Neural crest cell (in vitro differentiated cells): ENCODE data around the gene PCED1B. TPM values are rescaled to one million over a fixed set of nuclear protein-coding genes. Genes with fewer than 3 reads are reported as not detected.

Experiments used
- DNase-seq: peaks from one replicate; pipeline ENCODE4 v3.0.0; 2021; ENCODE audit warnings: low read depth, mixed read lengths, low spot score
- H3K27ac Mint-ChIP-seq: one replicate; pipeline ENCODE4 v1.8.0; 2021; ENCODE audit warnings: mild to moderate bottlenecking, mixed read lengths; ENCODE audit not compliant: unreplicated experiment
- H3K27me3 Mint-ChIP-seq: 2 replicates; pipeline ENCODE4 v1.8.0; 2021; ENCODE audit warnings: low read depth, mild to moderate bottlenecking, mixed read lengths
- H3K36me3 Mint-ChIP-seq: 2 replicates; pipeline ENCODE4 v1.8.0; 2021; ENCODE audit warnings: low read depth, mild to moderate bottlenecking, mixed read lengths
- H3K4me1 Mint-ChIP-seq: 2 replicates; pipeline ENCODE4 v1.8.0; 2021; ENCODE audit warnings: mixed read lengths
- H3K4me3 Mint-ChIP-seq: one replicate; pipeline ENCODE4 v1.8.0; 2021; ENCODE audit warnings: mild to moderate bottlenecking, mixed read lengths
- H3K9me3 Mint-ChIP-seq: 2 replicates; pipeline ENCODE4 v1.8.0; 2021; ENCODE audit warnings: mixed read lengths
- total RNA-seq: library from RNA; stranded (reverse); gene quantifications from 2 replicates; pipeline ENCODE4 v1.2.1, GENCODE V29; 2021
- TF ChIP-seq, protein P1 (sequence below): fragments of 200-600 bp; sonication (generic); conservative IDR thresholded peaks from 2 replicates; pipeline ENCODE4 v1.5.0; 2021; ENCODE audit warnings: antibody characterized with exemption, mild to moderate bottlenecking

PCED1B gene
- total RNA-seq, 1 donor from 2014 or later, result 0.47 TPM

DNA sequence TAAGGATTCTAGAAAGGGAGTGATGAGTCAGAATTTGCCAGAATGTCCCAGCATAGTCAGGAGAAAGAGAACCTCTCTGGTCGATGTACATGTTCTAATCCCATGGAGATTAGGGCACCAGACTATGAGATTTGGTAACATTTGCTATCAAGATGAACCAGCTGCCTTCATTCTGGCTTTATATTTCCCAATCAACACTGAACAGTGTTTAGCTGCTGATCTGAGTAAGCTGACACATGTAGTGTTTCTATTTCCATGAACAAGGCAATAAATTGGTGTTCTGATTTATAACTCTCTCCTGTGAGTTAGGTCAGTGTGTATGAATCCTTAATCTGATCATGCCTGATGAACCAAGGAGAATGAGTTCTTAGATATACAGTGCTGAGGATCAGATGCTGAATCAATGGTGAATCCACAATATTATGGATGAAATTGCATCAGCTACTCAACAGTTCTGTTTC is 158.4 kb downstream of the PCED1B start:
- Mint-ChIP-seq H3K36me3 (no peaks in the 10 kb centered on the region), H3K4me1 (no peaks in the 10 kb centered on the region), H3K27me3 (no peaks in the 10 kb centered on the region), H3K4me3 (no peak overlapping the region), H3K27ac (no peak overlapping the region), H3K9me3 (peaks cover 9% of the 10 kb centered on the region)
- DNase-seq, result no peak
- TF ChIP-seq, protein P1, sequence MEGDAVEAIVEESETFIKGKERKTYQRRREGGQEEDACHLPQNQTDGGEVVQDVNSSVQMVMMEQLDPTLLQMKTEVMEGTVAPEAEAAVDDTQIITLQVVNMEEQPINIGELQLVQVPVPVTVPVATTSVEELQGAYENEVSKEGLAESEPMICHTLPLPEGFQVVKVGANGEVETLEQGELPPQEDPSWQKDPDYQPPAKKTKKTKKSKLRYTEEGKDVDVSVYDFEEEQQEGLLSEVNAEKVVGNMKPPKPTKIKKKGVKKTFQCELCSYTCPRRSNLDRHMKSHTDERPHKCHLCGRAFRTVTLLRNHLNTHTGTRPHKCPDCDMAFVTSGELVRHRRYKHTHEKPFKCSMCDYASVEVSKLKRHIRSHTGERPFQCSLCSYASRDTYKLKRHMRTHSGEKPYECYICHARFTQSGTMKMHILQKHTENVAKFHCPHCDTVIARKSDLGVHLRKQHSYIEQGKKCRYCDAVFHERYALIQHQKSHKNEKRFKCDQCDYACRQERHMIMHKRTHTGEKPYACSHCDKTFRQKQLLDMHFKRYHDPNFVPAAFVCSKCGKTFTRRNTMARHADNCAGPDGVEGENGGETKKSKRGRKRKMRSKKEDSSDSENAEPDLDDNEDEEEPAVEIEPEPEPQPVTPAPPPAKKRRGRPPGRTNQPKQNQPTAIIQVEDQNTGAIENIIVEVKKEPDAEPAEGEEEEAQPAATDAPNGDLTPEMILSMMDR, result no peak

DNA sequence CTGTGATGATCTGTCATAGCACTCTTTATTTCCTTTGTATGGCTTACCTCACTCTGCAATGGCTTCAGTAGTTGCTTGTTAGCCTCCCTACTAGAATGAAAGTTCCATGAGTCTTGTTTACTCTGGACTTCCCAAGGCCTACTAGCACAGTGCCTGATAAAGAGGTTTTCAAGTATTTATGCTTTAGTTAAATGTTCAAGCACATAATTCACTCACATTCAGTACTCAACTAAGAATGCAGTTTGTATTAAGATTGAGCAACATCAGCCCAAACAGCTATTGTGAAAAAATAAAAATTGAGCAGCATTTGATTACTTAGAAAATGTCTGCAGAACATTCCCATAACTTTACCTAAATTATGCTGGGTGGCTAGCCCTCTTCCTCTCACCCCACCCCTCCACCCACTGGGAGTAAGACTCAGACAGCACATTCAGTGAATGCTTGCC is 159.3 kb downstream of the PCED1B start:
- Mint-ChIP-seq H3K9me3 (peaks cover 9% of the 10 kb centered on the region), H3K27me3 (no peaks in the 10 kb centered on the region), H3K36me3 (no peaks in the 10 kb centered on the region), H3K4me3 (no peak overlapping the region), H3K27ac (no peak overlapping the region), H3K4me1 (no peaks in the 10 kb centered on the region)
- TF ChIP-seq, protein P1, result no peak
- DNase-seq, result no peak

DNA sequence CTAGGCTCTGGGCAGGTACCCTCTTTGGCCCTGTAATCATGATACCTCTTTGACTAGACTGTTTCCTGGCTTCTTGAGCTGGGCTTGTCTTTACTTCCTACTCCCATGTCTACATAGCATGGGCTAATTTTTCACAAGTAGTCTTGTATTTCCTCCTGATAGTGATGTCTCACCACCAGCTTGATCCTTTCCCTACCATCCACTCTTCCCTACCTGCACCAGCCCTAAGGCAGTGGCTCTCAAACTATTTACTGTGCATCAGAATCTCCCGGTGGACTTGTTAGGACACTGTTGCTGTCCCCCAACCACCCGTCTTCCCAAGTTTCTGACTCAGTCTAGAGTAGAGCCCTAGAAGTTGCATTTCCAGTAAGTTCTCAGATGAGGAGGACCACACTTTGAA is 163.0 kb downstream of the PCED1B start:
- DNase-seq, result no peak
- Mint-ChIP-seq H3K36me3 (no peaks in the 10 kb centered on the region), H3K4me1 (no peaks in the 10 kb centered on the region), H3K27me3 (no peaks in the 10 kb centered on the region), H3K4me3 (no peak overlapping the region), H3K9me3 (peaks cover 5% of the 10 kb centered on the region), H3K27ac (no peak overlapping the region)
- TF ChIP-seq, protein P1, result no peak

DNA sequence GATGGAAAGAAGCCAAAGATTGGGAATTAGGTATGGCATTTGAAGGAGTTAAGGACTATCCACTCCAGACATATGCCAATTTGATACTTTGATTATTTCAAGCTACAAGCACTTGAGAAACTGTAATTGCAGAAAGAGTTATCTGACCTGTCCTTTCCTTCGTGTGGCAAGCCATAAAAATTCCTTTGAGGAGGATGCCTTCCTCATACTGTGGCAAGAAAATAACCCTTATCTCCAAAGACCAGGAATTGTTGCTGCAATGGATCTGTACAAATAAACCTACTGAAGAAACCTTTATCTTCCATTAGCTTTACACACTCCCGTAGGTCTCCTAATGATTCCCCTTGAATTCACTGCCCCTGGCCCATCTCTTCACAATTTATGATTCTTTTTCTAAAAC is 165.4 kb downstream of the PCED1B start:
- H3K36me3 Mint-ChIP-seq, result no peaks in the 10 kb centered on the region
- no peak for DNase-seq
- TF ChIP-seq, protein P1, result no peak
- peaks cover 5% of the 10 kb centered on the region for H3K9me3 Mint-ChIP-seq
- H3K27ac Mint-ChIP-seq, result no peak overlapping the region
- H3K4me3 Mint-ChIP-seq, result no peak overlapping the region
- H3K4me1 Mint-ChIP-seq, result no peaks in the 10 kb centered on the region
- no peaks in the 10 kb centered on the region for H3K27me3 Mint-ChIP-seq

DNA sequence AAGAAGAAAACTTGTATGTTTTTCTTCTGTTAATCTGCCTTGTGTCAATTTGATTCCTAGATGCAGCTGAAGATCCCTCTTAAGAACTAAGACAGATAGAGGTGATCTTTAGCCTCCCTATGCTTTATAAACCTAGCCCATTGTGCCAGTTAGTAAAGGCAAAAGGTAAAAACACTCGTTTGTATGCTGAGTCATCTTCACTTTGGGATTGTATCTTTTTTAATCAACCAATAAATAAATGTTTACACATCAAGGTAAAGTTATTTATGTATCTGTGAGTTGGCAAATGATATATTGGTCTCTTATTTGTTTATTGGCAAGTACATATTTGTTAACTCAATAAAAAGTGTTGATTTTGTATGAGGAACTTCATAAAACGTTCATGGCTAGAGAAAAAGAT is 166.2 kb downstream of the PCED1B start:
- H3K27ac Mint-ChIP-seq, result no peak overlapping the region
- no peak for DNase-seq
- H3K4me3 Mint-ChIP-seq, result no peak overlapping the region
- no peaks in the 10 kb centered on the region for H3K27me3 Mint-ChIP-seq
- H3K9me3 Mint-ChIP-seq, result peaks cover 4% of the 10 kb centered on the region
- peaks cover 2% of the 10 kb centered on the region for H3K36me3 Mint-ChIP-seq
- TF ChIP-seq, protein P1, result no peak
- no peaks in the 10 kb centered on the region for H3K4me1 Mint-ChIP-seq

DNA sequence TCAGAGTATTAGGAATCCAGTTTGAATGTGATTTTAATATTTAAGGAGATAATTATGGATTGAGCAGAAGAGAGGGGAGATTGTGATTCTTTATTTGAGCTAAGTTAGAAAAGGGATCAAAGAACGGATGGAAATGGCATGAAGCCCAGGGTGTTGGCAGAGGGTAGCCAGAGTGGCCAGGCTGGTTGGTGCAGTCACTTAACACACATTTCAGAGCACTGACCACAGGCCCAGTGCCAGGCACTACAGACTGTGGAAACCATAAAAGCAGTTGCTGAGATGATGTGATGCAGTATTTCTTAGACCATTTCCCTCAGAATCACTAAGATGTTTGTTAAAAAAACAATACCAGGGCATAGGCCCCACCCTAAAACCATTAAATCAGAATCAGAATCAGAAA is 168.0 kb downstream of the PCED1B start:
- no peak for DNase-seq
- peaks cover 5% of the 10 kb centered on the region for H3K36me3 Mint-ChIP-seq
- no peak overlapping the region for H3K27ac Mint-ChIP-seq
- no peak overlapping the region for H3K4me3 Mint-ChIP-seq
- H3K4me1 Mint-ChIP-seq, result no peaks in the 10 kb centered on the region
- TF ChIP-seq, protein P1, result no peak
- no peaks in the 10 kb centered on the region for H3K27me3 Mint-ChIP-seq
- H3K9me3 Mint-ChIP-seq, result peaks cover 10% of the 10 kb centered on the region
